Measurements from ENCODE around the gene MGMT. TPM values are rescaled to one million over a fixed set of nuclear protein-coding genes. Genes with fewer than 3 reads are reported as not detected.

The MGMT gene
- total RNA-seq, 4 donors from 2014 or later = 16.5 to 37.5 (median 32.1) TPM

DNA sequence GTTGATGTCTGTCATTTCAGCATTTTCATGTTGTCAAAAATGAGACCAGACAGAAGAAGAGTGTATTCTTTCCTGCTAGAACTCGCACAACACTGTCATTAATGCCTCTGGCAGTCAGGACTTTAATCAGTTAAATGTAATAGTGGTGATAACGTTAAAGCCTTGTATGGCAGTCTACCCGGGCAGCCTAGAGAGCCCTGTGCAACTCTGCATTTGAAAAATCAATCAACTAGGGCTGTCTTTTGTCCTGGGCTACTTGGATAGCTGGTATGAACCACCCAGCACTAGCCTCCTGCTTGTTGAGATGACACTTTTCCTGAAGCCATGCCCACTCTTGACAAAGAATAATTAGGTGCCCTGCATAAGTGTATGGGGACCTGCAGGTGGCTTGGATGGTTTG is 19.8 kb downstream of the MGMT start:
- WGBS, 2 donors (ENCODE audit: low coverage in 1 of 2) = 7 to 40% methylated on average over 2 to 3 of the region's 3 CpGs
- Histone ChIP-seq H3K9me3 (peaks cover 2 to 53% (median 3%) of the 10 kb centered on the region in 3 donors), H3K27ac (no peak overlapping the region), H3K36me3 (no peaks in the 10 kb centered on the region), H3K4me1 (no peaks in the 10 kb centered on the region), H3K27me3 (no peaks in the 10 kb centered on the region), H3K4me3 (no peak overlapping the region)
- no peak for ATAC-seq
- TF ChIP-seq POLR2A (IDR thresholded peaks at IDR 0.05) (no peak), POLR2AphosphoS5 (IDR thresholded peaks at IDR 0.05) (no peak), EP300 (IDR thresholded peaks at IDR 0.05) (no peak)
- TF ChIP-seq, protein P1, sequence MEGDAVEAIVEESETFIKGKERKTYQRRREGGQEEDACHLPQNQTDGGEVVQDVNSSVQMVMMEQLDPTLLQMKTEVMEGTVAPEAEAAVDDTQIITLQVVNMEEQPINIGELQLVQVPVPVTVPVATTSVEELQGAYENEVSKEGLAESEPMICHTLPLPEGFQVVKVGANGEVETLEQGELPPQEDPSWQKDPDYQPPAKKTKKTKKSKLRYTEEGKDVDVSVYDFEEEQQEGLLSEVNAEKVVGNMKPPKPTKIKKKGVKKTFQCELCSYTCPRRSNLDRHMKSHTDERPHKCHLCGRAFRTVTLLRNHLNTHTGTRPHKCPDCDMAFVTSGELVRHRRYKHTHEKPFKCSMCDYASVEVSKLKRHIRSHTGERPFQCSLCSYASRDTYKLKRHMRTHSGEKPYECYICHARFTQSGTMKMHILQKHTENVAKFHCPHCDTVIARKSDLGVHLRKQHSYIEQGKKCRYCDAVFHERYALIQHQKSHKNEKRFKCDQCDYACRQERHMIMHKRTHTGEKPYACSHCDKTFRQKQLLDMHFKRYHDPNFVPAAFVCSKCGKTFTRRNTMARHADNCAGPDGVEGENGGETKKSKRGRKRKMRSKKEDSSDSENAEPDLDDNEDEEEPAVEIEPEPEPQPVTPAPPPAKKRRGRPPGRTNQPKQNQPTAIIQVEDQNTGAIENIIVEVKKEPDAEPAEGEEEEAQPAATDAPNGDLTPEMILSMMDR (IDR thresholded peaks at IDR 0.05) = no peak

DNA sequence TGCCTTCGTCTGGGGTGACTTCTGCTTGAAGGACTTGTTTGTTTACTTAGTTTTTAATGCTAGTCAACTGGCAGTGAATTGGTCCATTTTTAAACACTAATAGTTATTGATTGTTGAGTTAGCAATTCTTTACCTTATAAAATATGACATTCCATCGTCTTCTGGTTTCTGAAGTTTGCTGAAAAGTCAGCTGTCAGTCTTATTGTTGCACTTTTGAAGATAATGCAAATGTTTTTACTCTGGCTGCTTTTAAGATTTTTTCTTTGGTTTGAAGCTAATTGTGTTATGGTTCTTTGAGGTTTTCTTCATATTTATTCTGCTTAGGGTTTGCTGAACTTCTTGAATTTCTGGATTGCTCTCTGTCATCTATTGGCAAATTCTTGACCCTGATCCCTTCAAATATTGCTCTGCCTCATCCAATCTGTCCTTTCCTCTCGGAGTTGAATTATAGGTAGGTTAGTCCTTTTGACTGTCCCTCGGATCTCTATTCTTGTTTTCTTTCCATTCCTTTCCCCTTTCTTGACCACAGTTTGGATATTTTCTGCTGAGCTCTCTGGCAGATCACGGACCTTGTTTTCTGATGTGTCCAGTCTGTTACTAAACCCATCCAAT is 24.2 kb downstream of the MGMT start:
- Histone ChIP-seq H3K4me1 (peaks cover 0 to 10% (median 0%) of the 10 kb centered on the region in 3 donors), H3K4me3 (no peak overlapping the region), H3K27me3 (no peaks in the 10 kb centered on the region), H3K9me3 (peaks cover 2 to 35% (median 3%) of the 10 kb centered on the region in 3 donors), H3K27ac (no peak overlapping the region), H3K36me3 (no peaks in the 10 kb centered on the region)
- TF ChIP-seq POLR2A (IDR thresholded peaks at IDR 0.05) (no peak), POLR2AphosphoS5 (IDR thresholded peaks at IDR 0.05) (no peak), EP300 (IDR thresholded peaks at IDR 0.05) (no peak)
- TF ChIP-seq, protein P1 (IDR thresholded peaks at IDR 0.05) = no peak
- 88 to 91% methylated on average over 4 to 5 of the region's 5 CpGs for WGBS, 2 donors (ENCODE audit: low coverage in 1 of 2)
- ATAC-seq = no peak

DNA sequence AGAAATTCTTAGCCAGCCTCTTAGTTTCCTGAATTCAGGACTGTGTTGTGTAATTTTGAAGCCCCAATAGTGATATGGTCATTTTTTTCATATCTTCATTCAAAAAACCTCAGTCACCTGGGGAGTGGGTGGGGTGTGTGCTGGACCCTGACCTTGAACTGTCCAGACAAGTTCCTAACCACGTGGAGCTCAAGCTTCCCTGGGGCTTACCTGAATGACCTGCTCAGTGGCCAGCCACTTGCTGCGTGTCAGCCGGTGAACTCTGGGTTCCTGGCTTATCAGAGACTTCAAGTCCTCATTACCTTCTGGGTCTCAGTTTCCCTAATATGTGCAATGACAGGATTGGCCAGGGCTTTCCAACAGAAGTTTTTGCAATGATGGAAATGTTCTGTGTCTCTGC is 27.1 kb downstream of the MGMT start:
- TF ChIP-seq POLR2A (IDR thresholded peaks at IDR 0.05) (no peak), POLR2AphosphoS5 (IDR thresholded peaks at IDR 0.05) (no peak), EP300 (IDR thresholded peaks at IDR 0.05) (no peak)
- TF ChIP-seq, protein P1 (IDR thresholded peaks at IDR 0.05) = no peak
- H3K27ac ChIP-seq = no peak overlapping the region
- ATAC-seq = no peak

DNA sequence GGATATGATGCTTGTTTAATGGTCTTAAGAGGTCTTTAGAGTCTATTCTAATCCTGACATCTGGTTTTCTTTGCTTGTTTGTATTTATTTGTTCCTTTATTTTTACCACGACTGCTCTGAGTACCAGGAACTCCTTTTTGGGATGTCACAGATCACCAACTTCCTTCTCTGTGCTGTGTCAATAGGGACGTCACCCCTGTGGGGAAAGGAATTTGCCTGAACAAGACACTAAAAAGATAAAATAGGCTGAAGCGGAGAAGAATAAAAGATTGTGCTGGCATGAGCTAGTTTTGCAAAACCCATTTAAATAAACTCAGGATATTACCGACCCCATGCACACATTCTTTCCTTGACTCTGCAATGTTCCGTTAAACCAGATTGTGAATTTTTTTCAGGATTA is 27.7 kb downstream of the MGMT start:
- Histone ChIP-seq H3K4me3 (no peak overlapping the region), H3K27me3 (no peaks in the 10 kb centered on the region), H3K4me1 (peaks cover 0 to 10% (median 0%) of the 10 kb centered on the region in 3 donors), H3K9me3 (peaks cover 2 to 30% (median 3%) of the 10 kb centered on the region in 3 donors), H3K36me3 (peaks cover 0 to 9% of the 10 kb centered on the region in 2 donors), H3K27ac (no peak overlapping the region)
- ATAC-seq = no peak
- TF ChIP-seq POLR2A (IDR thresholded peaks at IDR 0.05) (no peak), EP300 (IDR thresholded peaks at IDR 0.05) (no peak), POLR2AphosphoS5 (IDR thresholded peaks at IDR 0.05) (no peak)
- TF ChIP-seq, protein P1 (IDR thresholded peaks at IDR 0.05) = no peak
- 81 to 87% methylated on average over 4 to 5 of the region's 5 CpGs for WGBS, 2 donors (ENCODE audit: low coverage in 1 of 2)

More for the DNA sequence above, 27.1 kb downstream of the MGMT start:
- H3K4me1 ChIP-seq = peaks cover 0 to 10% (median 0%) of the 10 kb centered on the region in 3 donors
- H3K9me3 ChIP-seq = peaks cover 2 to 31% (median 3%) of the 10 kb centered on the region in 3 donors
- H3K27me3 ChIP-seq = no peaks in the 10 kb centered on the region
- peaks cover 0 to 9% of the 10 kb centered on the region in 2 donors for H3K36me3 ChIP-seq
- WGBS, 2 donors (ENCODE audit: low coverage in 1 of 2) = 90 to 100% methylated on average over 3 of the region's 3 CpGs
- H3K4me3 ChIP-seq = no peak overlapping the region

DNA sequence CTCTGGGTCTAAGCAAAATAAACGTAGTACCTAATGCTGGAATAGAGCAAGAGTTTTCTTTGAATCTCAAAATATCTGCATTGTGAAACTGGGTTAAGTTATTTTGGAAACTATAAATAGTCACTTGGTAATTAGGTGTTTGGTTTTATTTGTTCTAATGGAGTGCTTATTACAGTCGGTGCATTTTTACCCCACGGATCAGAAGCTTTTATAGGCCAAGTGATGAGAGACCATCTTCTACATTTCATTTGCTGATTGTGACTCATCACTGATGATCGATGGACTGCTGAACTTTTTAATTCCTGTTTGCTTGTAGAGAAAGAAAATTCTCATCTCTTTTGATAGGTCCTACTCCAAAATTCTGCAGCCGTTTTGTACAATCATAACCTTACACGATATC is 28.2 kb downstream of the MGMT start:
- H3K4me3 ChIP-seq = no peak overlapping the region
- WGBS, 2 donors (ENCODE audit: low coverage in 1 of 2) = 79 to 81% methylated on average over 6 of the region's 6 CpGs
- peaks cover 0 to 10% (median 0%) of the 10 kb centered on the region in 3 donors for H3K4me1 ChIP-seq
- no peak overlapping the region for H3K27ac ChIP-seq
- H3K27me3 ChIP-seq = no peaks in the 10 kb centered on the region
- TF ChIP-seq EP300 (IDR thresholded peaks at IDR 0.05) = no peak
- no peak for TF ChIP-seq POLR2AphosphoS5 (IDR thresholded peaks at IDR 0.05)
- TF ChIP-seq POLR2A (IDR thresholded peaks at IDR 0.05) = no peak
- TF ChIP-seq, protein P1 (IDR thresholded peaks at IDR 0.05) = no peak
- ATAC-seq = no peak
- H3K9me3 ChIP-seq = peaks cover 2 to 24% (median 3%) of the 10 kb centered on the region in 3 donors
- peaks cover 0 to 9% of the 10 kb centered on the region in 2 donors for H3K36me3 ChIP-seq
